Keratinocyte (primary cell): Measurements from ENCODE around the gene PDGFB. TPM values are rescaled to one million over a fixed set of nuclear protein-coding genes. Genes with fewer than 3 reads are reported as not detected.

Experiments
- DNase-seq: peaks from one replicate; pipeline ENCODE4 v3.0.0-alpha.2; 2011; ENCODE audit warnings: low read depth, missing footprints, low spot score
- FAIRE-seq: peaks from 2 replicates; lab custom pipeline; 2011; peaks lifted over from hg19 to GRCh38; lab: Jason Lieb, UNC
- H2AFZ ChIP-seq: 2 replicates; pipeline ENCODE4 v1.6.0; 2012; ENCODE audit warnings: low read length, control low read depth, inconsistent platforms; ENCODE audit not compliant: control insufficient read depth
- H3K27ac ChIP-seq: 2 replicates; pipeline ENCODE4 v1.5.1; 2011; ENCODE audit warnings: low read length; ENCODE audit not compliant: control insufficient read depth, insufficient read depth
- H3K27me3 ChIP-seq: 3 replicates; pipeline ENCODE4 v1.6.0; 2011; ENCODE audit warnings: low read length; ENCODE audit not compliant: control insufficient read depth, insufficient read depth; ENCODE audit errors: extremely low read depth
- H3K36me3 ChIP-seq, 2 experiments: 2 replicates in 1 of 2; 3 replicates in 1 of 2; pipeline ENCODE4 v1.5.1; 2011; ENCODE audit warnings: low read length in 2 of 2, mild to moderate bottlenecking in 1 of 2; ENCODE audit not compliant: control insufficient read depth in 2 of 2, insufficient read depth in 2 of 2; ENCODE audit errors: extremely low read depth in 1 of 2
- H3K4me1 ChIP-seq: 3 replicates; pipeline ENCODE4 v1.5.1; 2011; ENCODE audit warnings: low read length; ENCODE audit not compliant: control insufficient read depth, insufficient read depth; ENCODE audit errors: extremely low read depth
- H3K4me2 ChIP-seq: 3 replicates; pipeline ENCODE4 v1.6.0; 2011; ENCODE audit warnings: low read depth, low read length; ENCODE audit not compliant: control insufficient read depth, insufficient read depth; ENCODE audit errors: extremely low read depth
- H3K4me3 ChIP-seq, 3 experiments: fragments of 200-600 bp in 1 of 3; sonication (generic) in 1 of 3; 2 replicates in 2 of 3; 3 replicates in 1 of 3; pipeline ENCODE4 v1.5.1; 2011 to 2016; ENCODE audit warnings: low read length in 3 of 3, mild to moderate bottlenecking in 3 of 3, control low read depth in 2 of 3, inconsistent platforms in 1 of 3, low read depth in 1 of 3, mixed read lengths in 1 of 3, mixed run types in 1 of 3, moderate library complexity in 1 of 3; ENCODE audit not compliant: control insufficient read depth in 2 of 3, insufficient read depth in 2 of 3; ENCODE audit errors: extremely low read depth in 1 of 3
- H3K79me2 ChIP-seq: 2 replicates; pipeline ENCODE4 v1.6.0; 2012; ENCODE audit warnings: low read length; ENCODE audit not compliant: control insufficient read depth, insufficient read depth
- H3K9ac ChIP-seq: 3 replicates; pipeline ENCODE4 v1.6.0; 2011; ENCODE audit warnings: low read length; ENCODE audit not compliant: control insufficient read depth, insufficient read depth; ENCODE audit errors: extremely low read depth
- H3K9me1 ChIP-seq: 3 replicates; pipeline ENCODE4 v1.6.0; 2011; ENCODE audit warnings: low read length; ENCODE audit not compliant: control insufficient read depth, insufficient read depth; ENCODE audit errors: extremely low read depth
- H3K9me3 ChIP-seq: 2 replicates; pipeline ENCODE4 v1.5.1; 2012; ENCODE audit warnings: low read depth, low read length; ENCODE audit not compliant: control insufficient read depth
- H4K20me1 ChIP-seq: 3 replicates; pipeline ENCODE4 v1.6.0; 2011; ENCODE audit warnings: low read length; ENCODE audit not compliant: control insufficient read depth, insufficient read depth; ENCODE audit errors: extremely low read depth
- CTCF ChIP-seq, 3 experiments: IDR thresholded peaks in 1 of 3; conservative IDR thresholded peaks in 1 of 3; optimal IDR thresholded peaks in 1 of 3; 2 replicates in 2 of 3; 3 replicates in 1 of 3; pipeline versions ENCODE3 to v1.5.1; 2011; ENCODE audit warnings: low read length in 3 of 3, mild to moderate bottlenecking in 3 of 3, moderate library complexity in 2 of 3, control low read depth in 1 of 3, inconsistent platforms in 1 of 3; ENCODE audit not compliant: insufficient read depth in 2 of 3; ENCODE audit errors: extremely low read depth in 1 of 3
- EZH2 ChIP-seq: IDR thresholded peaks from one replicate; pipeline ENCODE4 v1.6.1; 2012; ENCODE audit warnings: inconsistent platforms, mild to moderate bottlenecking, low read length, moderate library complexity
- dilution Hi-C: fragments of 300-500 bp; cut with MboI; formaldehyde crosslinking; loops from one replicate; pipeline ENCODE4 v1.7.0; 2020; ENCODE audit warnings: low sequenced_read_pairs; ENCODE audit not compliant: extremely low pct_ligation_motif_present
- polyA minus RNA-seq, 3 experiments: library from RNA; depleted of rRNA, polyadenylated mRNA; stranded (reverse); fragments of >200 nt; gene quantifications; 1 replicate in 1 of 3; 2 replicates in 1 of 3; 3 replicates in 1 of 3; pipeline ENCODE4 v1.2.3, GENCODE V29; 2011
- polyA plus RNA-seq, 5 experiments: library from polyadenylated mRNA; depleted of rRNA in 3 of 5; stranded (reverse) in 3 of 5; stranded (forward) in 1 of 5; unstranded in 1 of 5; fragments of >200 nt; gene quantifications; 1 replicate in 1 of 5; 2 replicates in 3 of 5; 3 replicates in 1 of 5; pipeline versions ENCODE4 v1.2.1 to v1.2.3, GENCODE V29; 2011 to 2012; ENCODE audit warnings: missing spikeins in 2 of 5, low read depth in 1 of 5, low replicate concordance in 1 of 5

The PDGFB gene
- 4.3 to 10.3 TPM (median 6.0 TPM) in 3 replicates for polyA plus RNA-seq
- 4.1 TPM for polyA plus RNA-seq (2011; ENCODE audit: low read depth)
- polyA plus RNA-seq (2011; cell fraction: cytosol; rRNA removed): 5.7 and 7.5 TPM in 2 replicates
- polyA plus RNA-seq (2011; cell fraction: nucleus; rRNA removed): 13.7 and 15.8 TPM in 2 replicates
- polyA plus RNA-seq (2012; ENCODE audit: low replicate concordance): 2.2 and 8.5 TPM in 2 replicates
- 4.4 to 17.7 TPM (median 4.6 TPM) in 3 replicates for polyA minus RNA-seq
- 9.4 TPM for polyA minus RNA-seq (2011; cell fraction: cytosol; rRNA and poly(A)+ RNA removed)
- 9.4 and 9.9 TPM in 2 replicates for polyA minus RNA-seq (2011; cell fraction: nucleus; rRNA and poly(A)+ RNA removed)

GRCh38 chr22:39244496-39245129 is at the start of gene PDGFB:
Gene PDGFB (minus strand): TSS chr22:39244982. CDS start chr22:39243963, 1,019 bp downstream.
- H3K27me3 ChIP-seq: peaks cover 3% of the 10 kb centered on the region
- peaks cover 22% of the 10 kb centered on the region for H3K4me1 ChIP-seq
- no peak for DNase-seq
- H3K27ac ChIP-seq: peak within 1 kb of the TSS; percentile 26
- H3K36me3 ChIP-seq: no peaks in the 10 kb centered on the region
- peak within 1 kb of the TSS; percentile 12 for H2AFZ ChIP-seq
- FAIRE-seq: no peak
- H3K4me2 ChIP-seq: peak within 1 kb of the TSS; percentile 84
- dilution Hi-C loops: no loop called here
- H3K79me2 ChIP-seq: peaks cover 20% of the 10 kb centered on the region
- H3K9me3 ChIP-seq: no peaks in the 10 kb centered on the region
- H3K4me3 ChIP-seq: peak within 1 kb of the TSS; percentile 64 to 87 (median 78)
- peak within 1 kb of the TSS; percentile 62 for H3K9ac ChIP-seq
- TF ChIP-seq CTCF (optimal IDR thresholded peaks at IDR 0.05 in 1 of 3, IDR thresholded peaks at IDR 0.05 in 1 of 3, conservative IDR thresholded peaks at IDR 0.05 in 1 of 3; ENCODE audit: extremely low read depth in 1 of 3, insufficient read depth in 2 of 3, low read length in 3 of 3) (no peak), EZH2 (no peak)
- no peaks in the 10 kb centered on the region for H3K9me1 ChIP-seq
- H4K20me1 ChIP-seq: no peaks in the 10 kb centered on the region

- DNase-seq (no peak), FAIRE-seq (peak; percentile 13)
- no peaks in the 10 kb centered on the region for H3K9me1 ChIP-seq
- no peak overlapping the region for H2AFZ ChIP-seq
- no peaks in the 10 kb centered on the region for H3K27me3 ChIP-seq
- no peak overlapping the region for H3K4me2 ChIP-seq
- peaks cover 76% of the 10 kb centered on the region for H3K4me1 ChIP-seq
- TF ChIP-seq EZH2 (no peak), CTCF (optimal IDR thresholded peaks at IDR 0.05 in 1 of 3, IDR thresholded peaks at IDR 0.05 in 1 of 3, conservative IDR thresholded peaks at IDR 0.05 in 1 of 3; ENCODE audit: extremely low read depth in 1 of 3, insufficient read depth in 2 of 3, low read length in 3 of 3) (no peak)
- no peak overlapping the region for H3K4me3 ChIP-seq
- peak overlapping the region; percentile 2 for H3K27ac ChIP-seq
- no peak overlapping the region for H3K9ac ChIP-seq
- no peaks in the 10 kb centered on the region for H3K36me3 ChIP-seq
- H4K20me1 ChIP-seq: no peaks in the 10 kb centered on the region
- dilution Hi-C loops: no loop called here
- H3K79me2 ChIP-seq: no peaks in the 10 kb centered on the region
- no peaks in the 10 kb centered on the region for H3K9me3 ChIP-seq
Observed at GRCh38 chr22:39293766-39294368, 49.1 kb upstream of the PDGFB start.
